Adrenal gland (tissue), 5 donors: ENCODE results near the gene PRKN.

Experiments used
- CTCF ChIP-seq, 6 experiments: fragments of 450-650 bp in 4 of 6; fragments of 200-600 bp in 2 of 6; sonication (generic) in 1 of 6; IDR thresholded peaks; 1 replicate in 5 of 6; 2 replicates in 1 of 6; pipeline versions ENCODE4 v1.5.1 to v1.8.0; 2016 to 2021; ENCODE audit warnings: antibody characterized with exemption in 6 of 6, mild to moderate bottlenecking in 2 of 6, moderate library complexity in 1 of 6
- POLR2A ChIP-seq, 2 donors: fragments of 450-650 bp; IDR thresholded peaks; one replicate each; pipeline ENCODE4 v1.6.1; 2017; ENCODE audit warnings: antibody characterized with exemption in 2 of 2, mild to moderate bottlenecking in 2 of 2, moderate library complexity in 1 of 2
- donor health status: DM: no; HTN: no; CAD: no.

- TF ChIP-seq CTCF (IDR thresholded peaks at IDR 0.05) (no peak), POLR2A (IDR thresholded peaks at IDR 0.05) (no peak)
Measured at GRCh38 chr6:161482517-161482858, 1245.1 kb downstream of the PRKN start.
